Panc1 (cell line): ENCODE measurements around the gene PGBD5.

ENCODE experiments used
- POLR2AphosphoS5 ChIP-seq: IDR thresholded peaks from 2 replicates; pipeline ENCODE4 v1.6.1; 2012; ENCODE audit warnings: mild to moderate bottlenecking, low read depth, low read length, moderate library complexity
- SIN3A ChIP-seq: IDR thresholded peaks from 2 replicates; pipeline ENCODE4 v1.6.1; 2012; ENCODE audit warnings: low read depth, mild to moderate bottlenecking, low read length, moderate library complexity, borderline replicate concordance; ENCODE audit not compliant: insufficient read depth
- TCF7L2 ChIP-seq: IDR thresholded peaks from 2 replicates; pipeline ENCODE4 v1.6.1; 2011; ENCODE audit warnings: mild to moderate bottlenecking, low read depth, low read length, inconsistent platforms
- TF ChIP-seq, protein P1 (sequence below): fragments of 450-650 bp; IDR thresholded peaks from 2 replicates; pipeline ENCODE4 v1.5.1; 2017; ENCODE audit warnings: mild to moderate bottlenecking
- TF ChIP-seq, protein P2 (sequence below), 2 experiments: IDR thresholded peaks; 2 replicates each; pipeline ENCODE4 v1.6.1; 2011 to 2012; ENCODE audit warnings: low read depth in 2 of 2, control low read depth in 1 of 2, low read length in 1 of 2, mild to moderate bottlenecking in 1 of 2, moderate library complexity in 1 of 2; ENCODE audit not compliant: insufficient read depth in 1 of 2

DNA sequence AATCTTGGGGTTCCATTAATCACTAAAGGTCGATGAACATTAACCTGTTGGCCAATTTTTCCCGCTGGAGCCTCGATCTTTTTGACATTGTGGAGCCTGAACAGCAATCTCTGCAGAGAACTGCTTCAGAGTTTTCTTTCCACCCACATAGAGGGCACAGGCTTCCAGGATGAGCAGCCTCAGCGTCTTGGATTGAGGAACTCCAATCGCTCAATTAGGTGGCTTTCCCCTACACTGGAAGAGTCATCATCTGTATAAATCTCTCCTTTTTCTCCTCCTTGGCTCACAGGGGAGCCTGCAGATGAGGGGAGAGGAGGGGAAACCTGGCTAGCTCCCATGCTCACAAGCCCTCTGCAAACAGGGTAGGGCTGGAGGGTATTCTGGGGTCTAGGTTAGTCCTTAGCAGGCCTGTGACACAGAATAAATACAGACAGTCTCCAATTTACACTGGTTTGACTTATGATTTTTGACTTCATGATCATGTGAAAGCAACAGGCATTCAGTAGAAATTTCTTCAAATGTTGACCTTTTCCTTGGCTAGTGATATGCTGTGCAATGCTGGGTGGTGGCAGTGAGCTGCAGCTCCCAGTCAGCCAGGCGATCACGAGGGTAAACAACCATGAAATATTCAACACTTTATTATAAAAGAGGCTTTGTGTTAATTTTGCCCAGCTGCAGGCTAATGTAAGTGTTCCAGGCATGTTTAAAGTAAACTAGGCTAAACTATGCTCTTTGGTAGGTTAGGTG lies 80.8 kb downstream of the PGBD5 start:
- TF ChIP-seq, protein P1, sequence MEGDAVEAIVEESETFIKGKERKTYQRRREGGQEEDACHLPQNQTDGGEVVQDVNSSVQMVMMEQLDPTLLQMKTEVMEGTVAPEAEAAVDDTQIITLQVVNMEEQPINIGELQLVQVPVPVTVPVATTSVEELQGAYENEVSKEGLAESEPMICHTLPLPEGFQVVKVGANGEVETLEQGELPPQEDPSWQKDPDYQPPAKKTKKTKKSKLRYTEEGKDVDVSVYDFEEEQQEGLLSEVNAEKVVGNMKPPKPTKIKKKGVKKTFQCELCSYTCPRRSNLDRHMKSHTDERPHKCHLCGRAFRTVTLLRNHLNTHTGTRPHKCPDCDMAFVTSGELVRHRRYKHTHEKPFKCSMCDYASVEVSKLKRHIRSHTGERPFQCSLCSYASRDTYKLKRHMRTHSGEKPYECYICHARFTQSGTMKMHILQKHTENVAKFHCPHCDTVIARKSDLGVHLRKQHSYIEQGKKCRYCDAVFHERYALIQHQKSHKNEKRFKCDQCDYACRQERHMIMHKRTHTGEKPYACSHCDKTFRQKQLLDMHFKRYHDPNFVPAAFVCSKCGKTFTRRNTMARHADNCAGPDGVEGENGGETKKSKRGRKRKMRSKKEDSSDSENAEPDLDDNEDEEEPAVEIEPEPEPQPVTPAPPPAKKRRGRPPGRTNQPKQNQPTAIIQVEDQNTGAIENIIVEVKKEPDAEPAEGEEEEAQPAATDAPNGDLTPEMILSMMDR: no peak
- TF ChIP-seq POLR2AphosphoS5 (no peak), SIN3A (no peak), TCF7L2 (no peak)
- TF ChIP-seq, protein P2, sequence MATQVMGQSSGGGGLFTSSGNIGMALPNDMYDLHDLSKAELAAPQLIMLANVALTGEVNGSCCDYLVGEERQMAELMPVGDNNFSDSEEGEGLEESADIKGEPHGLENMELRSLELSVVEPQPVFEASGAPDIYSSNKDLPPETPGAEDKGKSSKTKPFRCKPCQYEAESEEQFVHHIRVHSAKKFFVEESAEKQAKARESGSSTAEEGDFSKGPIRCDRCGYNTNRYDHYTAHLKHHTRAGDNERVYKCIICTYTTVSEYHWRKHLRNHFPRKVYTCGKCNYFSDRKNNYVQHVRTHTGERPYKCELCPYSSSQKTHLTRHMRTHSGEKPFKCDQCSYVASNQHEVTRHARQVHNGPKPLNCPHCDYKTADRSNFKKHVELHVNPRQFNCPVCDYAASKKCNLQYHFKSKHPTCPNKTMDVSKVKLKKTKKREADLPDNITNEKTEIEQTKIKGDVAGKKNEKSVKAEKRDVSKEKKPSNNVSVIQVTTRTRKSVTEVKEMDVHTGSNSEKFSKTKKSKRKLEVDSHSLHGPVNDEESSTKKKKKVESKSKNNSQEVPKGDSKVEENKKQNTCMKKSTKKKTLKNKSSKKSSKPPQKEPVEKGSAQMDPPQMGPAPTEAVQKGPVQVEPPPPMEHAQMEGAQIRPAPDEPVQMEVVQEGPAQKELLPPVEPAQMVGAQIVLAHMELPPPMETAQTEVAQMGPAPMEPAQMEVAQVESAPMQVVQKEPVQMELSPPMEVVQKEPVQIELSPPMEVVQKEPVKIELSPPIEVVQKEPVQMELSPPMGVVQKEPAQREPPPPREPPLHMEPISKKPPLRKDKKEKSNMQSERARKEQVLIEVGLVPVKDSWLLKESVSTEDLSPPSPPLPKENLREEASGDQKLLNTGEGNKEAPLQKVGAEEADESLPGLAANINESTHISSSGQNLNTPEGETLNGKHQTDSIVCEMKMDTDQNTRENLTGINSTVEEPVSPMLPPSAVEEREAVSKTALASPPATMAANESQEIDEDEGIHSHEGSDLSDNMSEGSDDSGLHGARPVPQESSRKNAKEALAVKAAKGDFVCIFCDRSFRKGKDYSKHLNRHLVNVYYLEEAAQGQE (IDR thresholded peaks at IDR 0.05; ENCODE audit: insufficient read depth in 1 of 2, low read depth in 2 of 2, low read length in 1 of 2): no peak
